ENCODE measurements around the gene EVI5. TPM values are rescaled to one million over a fixed set of nuclear protein-coding genes. Genes with fewer than 3 reads are reported as not detected.

The EVI5 gene
- total RNA-seq, 1 donor from 2014 or later: 9.6 TPM

- TF ChIP-seq, protein P1, sequence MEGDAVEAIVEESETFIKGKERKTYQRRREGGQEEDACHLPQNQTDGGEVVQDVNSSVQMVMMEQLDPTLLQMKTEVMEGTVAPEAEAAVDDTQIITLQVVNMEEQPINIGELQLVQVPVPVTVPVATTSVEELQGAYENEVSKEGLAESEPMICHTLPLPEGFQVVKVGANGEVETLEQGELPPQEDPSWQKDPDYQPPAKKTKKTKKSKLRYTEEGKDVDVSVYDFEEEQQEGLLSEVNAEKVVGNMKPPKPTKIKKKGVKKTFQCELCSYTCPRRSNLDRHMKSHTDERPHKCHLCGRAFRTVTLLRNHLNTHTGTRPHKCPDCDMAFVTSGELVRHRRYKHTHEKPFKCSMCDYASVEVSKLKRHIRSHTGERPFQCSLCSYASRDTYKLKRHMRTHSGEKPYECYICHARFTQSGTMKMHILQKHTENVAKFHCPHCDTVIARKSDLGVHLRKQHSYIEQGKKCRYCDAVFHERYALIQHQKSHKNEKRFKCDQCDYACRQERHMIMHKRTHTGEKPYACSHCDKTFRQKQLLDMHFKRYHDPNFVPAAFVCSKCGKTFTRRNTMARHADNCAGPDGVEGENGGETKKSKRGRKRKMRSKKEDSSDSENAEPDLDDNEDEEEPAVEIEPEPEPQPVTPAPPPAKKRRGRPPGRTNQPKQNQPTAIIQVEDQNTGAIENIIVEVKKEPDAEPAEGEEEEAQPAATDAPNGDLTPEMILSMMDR (conservative IDR thresholded peaks at IDR 0.05; ENCODE audit: low read depth, low read length): no peak
- H3K4me3 ChIP-seq (ENCODE audit: low read depth, low read length): no peak overlapping the region
- DNase-seq (ENCODE audit: low read depth): no peak
Measured at GRCh38 chr1:92488832-92489231, 296.1 kb downstream of the EVI5 start.

DNA sequence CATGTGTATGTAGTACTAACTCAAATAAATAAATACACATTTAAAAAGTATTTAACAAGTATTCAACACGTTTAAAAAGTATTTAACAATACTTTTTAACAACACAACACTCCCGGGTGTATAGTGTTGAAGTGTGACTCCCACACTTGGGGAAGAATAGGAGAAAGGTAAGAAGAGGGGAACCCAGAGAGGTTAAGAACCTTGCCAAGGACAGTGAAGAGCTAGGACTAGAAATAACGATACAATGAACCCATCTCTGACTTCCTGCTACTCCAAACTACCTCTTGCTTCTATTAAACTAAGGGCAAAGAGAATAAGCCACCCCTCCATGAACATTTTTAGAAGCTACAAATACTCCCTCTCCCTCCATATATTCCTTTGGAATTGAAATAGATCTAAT is 296.5 kb downstream of the EVI5 start:
- TF ChIP-seq, protein P1 (conservative IDR thresholded peaks at IDR 0.05; ENCODE audit: low read depth, low read length): no peak
- no peak for DNase-seq (ENCODE audit: low read depth)

DNA sequence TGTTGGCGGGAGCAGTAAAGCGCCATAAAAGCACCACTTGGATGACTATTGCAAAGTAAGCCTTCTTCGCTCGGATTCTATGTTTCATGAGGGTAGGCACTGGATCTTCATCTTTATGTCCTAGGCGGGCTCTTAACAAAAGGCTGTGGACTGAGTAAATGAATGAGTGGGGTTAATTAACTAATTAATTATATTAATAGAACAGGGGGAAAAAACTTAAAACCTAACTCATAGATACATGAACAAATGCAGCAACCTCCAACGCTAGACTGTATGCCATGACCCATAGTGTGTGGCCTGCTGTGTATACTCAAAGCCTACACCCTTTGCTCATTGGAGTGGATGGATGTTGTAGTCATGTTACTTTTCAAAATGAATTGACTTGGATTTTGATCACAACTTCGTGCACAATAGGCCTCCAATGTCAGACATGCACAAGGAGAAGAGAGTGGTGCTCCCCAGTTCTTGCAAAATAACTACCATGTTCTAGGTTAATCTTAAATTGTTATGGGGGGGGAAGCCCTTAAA is 297.8 kb downstream of the EVI5 start:
- TF ChIP-seq, protein P1 (conservative IDR thresholded peaks at IDR 0.05; ENCODE audit: low read depth, low read length): no peak
- DNase-seq (ENCODE audit: low read depth): no peak
- peak overlapping the region; percentile 50 for H3K4me3 ChIP-seq (ENCODE audit: low read depth, low read length)

More for the DNA sequence above, 296.5 kb downstream of the EVI5 start:
- H3K4me3 ChIP-seq (ENCODE audit: low read depth, low read length): no peak overlapping the region

- DNase-seq (ENCODE audit: low read depth): no peak
- peak within 1 kb of the TSS; percentile 50 for H3K4me3 ChIP-seq (ENCODE audit: low read depth, low read length)
- TF ChIP-seq, protein P1 (conservative IDR thresholded peaks at IDR 0.05; ENCODE audit: low read depth, low read length): no peak
Measured at GRCh38 chr1:92486251-92487077, 298.4 kb downstream of the EVI5 start, which contains the start of gene GFI1. Gene GFI1, minus strand, starts transcription at chr1:92486925. Its CDS starts 3,438 bp downstream, at chr1:92483487.

GRCh38 chr1:92485381-92486250 is 299.3 kb downstream of the EVI5 start:
- TF ChIP-seq, protein P1 (conservative IDR thresholded peaks at IDR 0.05; ENCODE audit: low read depth, low read length): peak; percentile 27
- H3K4me3 ChIP-seq (ENCODE audit: low read depth, low read length): peak overlapping the region; percentile 50
- no peak for DNase-seq (ENCODE audit: low read depth)

GRCh38 chr1:92484472-92485380 is 300.2 kb downstream of the EVI5 start:
- no peak for DNase-seq (ENCODE audit: low read depth)
- peak overlapping the region; percentile 50 for H3K4me3 ChIP-seq (ENCODE audit: low read depth, low read length)
- TF ChIP-seq, protein P1 (conservative IDR thresholded peaks at IDR 0.05; ENCODE audit: low read depth, low read length): no peak
